Nephron progenitor cell (in vitro differentiated cells): ENCODE data around the gene LMO3.

Experiments
- DNase-seq: peaks from one replicate; pipeline ENCODE4 v3.0.0; 2021
- H3K27ac Mint-ChIP-seq: 2 replicates; pipeline ENCODE4 v1.8.0; 2021; ENCODE audit warnings: mild to moderate bottlenecking, moderate library complexity, mixed read lengths
- H3K27me3 Mint-ChIP-seq: 2 replicates; pipeline ENCODE4 v1.8.0; 2021; ENCODE audit warnings: mild to moderate bottlenecking, low read depth, mixed read lengths; ENCODE audit not compliant: poor library complexity
- H3K36me3 Mint-ChIP-seq: 2 replicates; pipeline ENCODE4 v1.8.0; 2021; ENCODE audit warnings: low read depth, mixed read lengths
- H3K4me1 Mint-ChIP-seq: 2 replicates; pipeline ENCODE4 v1.8.0; 2021; ENCODE audit warnings: mixed read lengths
- H3K4me3 Mint-ChIP-seq: 2 replicates; pipeline ENCODE4 v1.8.0; 2021; ENCODE audit warnings: mild to moderate bottlenecking, moderate library complexity, mixed read lengths
- H3K9me3 Mint-ChIP-seq: 2 replicates; pipeline ENCODE4 v1.8.0; 2021; ENCODE audit warnings: mild to moderate bottlenecking, moderate library complexity, mixed read lengths
- TF ChIP-seq, protein P1 (sequence below): fragments of 200-600 bp; sonication (generic); IDR thresholded peaks from 2 replicates; pipeline ENCODE4 v1.5.0; 2021; ENCODE audit warnings: antibody characterized with exemption

The LMO3 gene

GRCh38 chr12:16587110-16587453 is 18.9 kb downstream of the LMO3 start:
- Mint-ChIP-seq H3K4me3 (no peak overlapping the region), H3K36me3 (peaks cover 3% of the 10 kb centered on the region), H3K27ac (no peak overlapping the region), H3K27me3 (peaks cover 3% of the 10 kb centered on the region), H3K9me3 (no peaks in the 10 kb centered on the region), H3K4me1 (no peaks in the 10 kb centered on the region)
- TF ChIP-seq, protein P1, sequence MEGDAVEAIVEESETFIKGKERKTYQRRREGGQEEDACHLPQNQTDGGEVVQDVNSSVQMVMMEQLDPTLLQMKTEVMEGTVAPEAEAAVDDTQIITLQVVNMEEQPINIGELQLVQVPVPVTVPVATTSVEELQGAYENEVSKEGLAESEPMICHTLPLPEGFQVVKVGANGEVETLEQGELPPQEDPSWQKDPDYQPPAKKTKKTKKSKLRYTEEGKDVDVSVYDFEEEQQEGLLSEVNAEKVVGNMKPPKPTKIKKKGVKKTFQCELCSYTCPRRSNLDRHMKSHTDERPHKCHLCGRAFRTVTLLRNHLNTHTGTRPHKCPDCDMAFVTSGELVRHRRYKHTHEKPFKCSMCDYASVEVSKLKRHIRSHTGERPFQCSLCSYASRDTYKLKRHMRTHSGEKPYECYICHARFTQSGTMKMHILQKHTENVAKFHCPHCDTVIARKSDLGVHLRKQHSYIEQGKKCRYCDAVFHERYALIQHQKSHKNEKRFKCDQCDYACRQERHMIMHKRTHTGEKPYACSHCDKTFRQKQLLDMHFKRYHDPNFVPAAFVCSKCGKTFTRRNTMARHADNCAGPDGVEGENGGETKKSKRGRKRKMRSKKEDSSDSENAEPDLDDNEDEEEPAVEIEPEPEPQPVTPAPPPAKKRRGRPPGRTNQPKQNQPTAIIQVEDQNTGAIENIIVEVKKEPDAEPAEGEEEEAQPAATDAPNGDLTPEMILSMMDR = no peak
- DNase-seq = no peak

GRCh38 chr12:16586350-16587109 is 19.4 kb downstream of the LMO3 start:
- Mint-ChIP-seq H3K9me3 (no peaks in the 10 kb centered on the region), H3K27me3 (peaks cover 3% of the 10 kb centered on the region), H3K36me3 (peaks cover 5% of the 10 kb centered on the region), H3K27ac (no peak overlapping the region), H3K4me3 (no peak overlapping the region), H3K4me1 (no peaks in the 10 kb centered on the region)
- TF ChIP-seq, protein P1 = no peak
- no peak for DNase-seq

DNA sequence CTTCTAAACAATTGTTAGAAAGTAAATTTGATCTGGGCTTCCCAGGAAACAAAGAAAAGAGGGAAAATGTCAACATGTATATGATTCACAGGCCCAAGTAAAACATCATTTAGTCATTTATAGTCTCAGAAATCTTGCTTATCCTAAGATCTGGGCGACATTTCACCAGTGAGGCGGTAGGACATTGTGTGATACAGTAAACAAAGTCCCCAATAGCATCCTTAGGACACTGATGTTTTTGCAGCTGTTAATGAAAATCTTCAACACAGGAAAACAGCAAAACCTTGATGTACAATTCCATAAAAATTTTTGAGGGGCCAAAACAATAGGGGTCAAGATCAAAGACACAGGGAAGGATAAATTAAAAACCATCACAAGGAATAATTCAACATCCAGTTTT is 20.2 kb downstream of the LMO3 start:
- peaks cover 3% of the 10 kb centered on the region for H3K27me3 Mint-ChIP-seq
- no peak for DNase-seq
- H3K9me3 Mint-ChIP-seq = no peaks in the 10 kb centered on the region
- H3K4me1 Mint-ChIP-seq = no peaks in the 10 kb centered on the region
- no peak overlapping the region for H3K27ac Mint-ChIP-seq
- H3K4me3 Mint-ChIP-seq = no peak overlapping the region
- H3K36me3 Mint-ChIP-seq = peaks cover 5% of the 10 kb centered on the region
- TF ChIP-seq, protein P1 = no peak

GRCh38 chr12:16583969-16584745 is 21.8 kb downstream of the LMO3 start:
- H3K27me3 Mint-ChIP-seq = peaks cover 3% of the 10 kb centered on the region
- peaks cover 5% of the 10 kb centered on the region for H3K36me3 Mint-ChIP-seq
- TF ChIP-seq, protein P1 = no peak
- no peaks in the 10 kb centered on the region for H3K4me1 Mint-ChIP-seq
- no peak overlapping the region for H3K27ac Mint-ChIP-seq
- no peak overlapping the region for H3K4me3 Mint-ChIP-seq
- no peak for DNase-seq
- no peaks in the 10 kb centered on the region for H3K9me3 Mint-ChIP-seq

GRCh38 chr12:16581416-16581815 is 24.5 kb downstream of the LMO3 start:
- H3K9me3 Mint-ChIP-seq = no peaks in the 10 kb centered on the region
- H3K4me3 Mint-ChIP-seq = no peak overlapping the region
- H3K27me3 Mint-ChIP-seq = peaks cover 3% of the 10 kb centered on the region
- TF ChIP-seq, protein P1 = no peak
- peaks cover 5% of the 10 kb centered on the region for H3K36me3 Mint-ChIP-seq
- H3K27ac Mint-ChIP-seq = no peak overlapping the region
- DNase-seq = no peak
- H3K4me1 Mint-ChIP-seq = no peaks in the 10 kb centered on the region
